ENCODE results near the gene CCNE1.
"Not testable (repeated sequence)": the region's sequence is repeated elsewhere in the genome, so short reads cannot be mapped to it uniquely, and the experiment has no call there.

The CCNE1 gene

GRCh38 chr19:29789007-29789406 lies 22.8 kb upstream of the CCNE1 start:
- no peak for DNase-seq

GRCh38 chr19:29793116-29793727 lies 18.6 kb upstream of the CCNE1 start:
- DNase-seq: no peak

DNA sequence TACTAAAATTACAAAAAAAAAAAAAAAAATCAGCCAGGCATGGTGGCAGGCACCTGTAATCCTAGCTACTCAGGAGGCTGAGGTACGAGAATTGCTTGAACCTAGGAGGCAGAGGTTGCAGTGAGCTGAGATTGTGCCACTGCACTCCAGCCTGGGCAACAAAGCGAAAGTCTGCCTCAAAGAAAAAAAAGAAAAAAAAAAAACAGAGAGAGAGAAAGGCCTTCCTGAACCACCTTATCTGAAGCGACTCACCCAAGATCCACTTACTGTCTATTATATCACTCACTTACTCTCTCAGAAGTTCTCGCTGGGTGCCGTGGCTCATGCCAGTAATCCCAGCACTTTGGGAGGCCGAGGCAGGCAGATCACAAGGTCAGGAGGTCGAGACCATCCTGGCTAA lies 17.3 kb upstream of the CCNE1 start:
- DNase-seq: not testable (repeated sequence)

GRCh38 chr19:29795461-29796172 lies 16.2 kb upstream of the CCNE1 start:
- DNase-seq: no peak

DNA sequence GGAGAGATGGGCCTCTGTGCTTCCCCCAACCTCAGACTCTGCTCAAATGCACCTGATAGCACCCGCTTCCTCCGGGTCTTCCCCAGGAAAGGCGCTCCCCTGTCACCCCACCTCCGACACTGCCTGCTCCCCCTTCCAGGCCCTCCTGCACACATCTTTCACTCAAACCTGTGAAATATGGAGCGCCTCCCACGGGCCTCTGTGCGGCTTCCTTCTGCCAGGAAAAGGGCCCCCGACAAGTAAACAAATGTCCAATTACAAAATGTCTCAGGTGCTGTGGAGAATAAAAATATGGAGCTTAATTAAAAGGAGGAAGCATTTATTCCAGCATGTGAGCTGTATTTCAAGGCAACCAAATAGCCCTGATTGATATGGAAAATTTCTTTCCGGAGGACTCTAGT lies 15.6 kb upstream of the CCNE1 start:
- DNase-seq: no peak

GRCh38 chr19:29798774-29799497 lies 12.9 kb upstream of the CCNE1 start:
- no peak for DNase-seq

DNA sequence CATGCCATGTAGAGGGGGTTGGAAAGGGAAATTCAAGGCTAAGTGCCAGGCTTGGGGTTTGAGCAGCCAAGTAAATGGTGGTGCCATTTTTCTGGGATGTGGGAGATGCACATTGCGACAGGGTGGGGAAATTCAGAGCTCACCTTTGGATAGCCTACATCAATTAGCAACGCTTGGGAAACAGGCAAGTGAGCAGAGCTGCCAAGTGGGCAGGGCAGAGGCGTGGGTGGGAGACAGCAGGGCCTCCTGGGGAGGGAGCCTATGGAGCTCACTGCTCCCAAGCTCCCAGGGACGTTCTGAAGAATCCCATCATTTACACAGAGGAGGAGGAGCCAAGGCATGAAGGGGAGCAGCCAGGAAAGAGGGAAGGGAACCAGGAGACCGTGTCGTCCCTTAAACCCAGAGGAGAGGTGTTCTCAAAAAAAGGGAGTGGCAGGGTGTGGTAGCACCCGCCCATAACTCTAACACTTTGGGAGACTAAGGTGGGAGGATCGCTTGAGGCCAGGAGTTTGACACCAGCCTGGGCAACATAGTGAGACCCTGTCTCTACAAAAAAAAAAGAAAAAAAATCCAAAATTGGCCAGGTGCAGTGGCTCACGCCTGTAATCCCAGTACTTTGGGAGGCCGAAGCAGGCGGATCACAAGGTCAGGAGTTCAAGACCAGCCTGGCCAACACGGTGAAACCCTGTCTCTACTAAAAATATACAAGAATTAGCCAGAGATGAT lies 11.5 kb upstream of the CCNE1 start:
- no peak for DNase-seq

GRCh38 chr19:29803951-29804350 lies 7.8 kb upstream of the CCNE1 start:
- DNase-seq: not testable (repeated sequence)

- no peak for DNase-seq
Measured at GRCh38 chr19:29804493-29804892, 7.3 kb upstream of the CCNE1 start.

GRCh38 chr19:29805031-29805965 lies 6.5 kb upstream of the CCNE1 start:
- DNase-seq: no peak

DNA sequence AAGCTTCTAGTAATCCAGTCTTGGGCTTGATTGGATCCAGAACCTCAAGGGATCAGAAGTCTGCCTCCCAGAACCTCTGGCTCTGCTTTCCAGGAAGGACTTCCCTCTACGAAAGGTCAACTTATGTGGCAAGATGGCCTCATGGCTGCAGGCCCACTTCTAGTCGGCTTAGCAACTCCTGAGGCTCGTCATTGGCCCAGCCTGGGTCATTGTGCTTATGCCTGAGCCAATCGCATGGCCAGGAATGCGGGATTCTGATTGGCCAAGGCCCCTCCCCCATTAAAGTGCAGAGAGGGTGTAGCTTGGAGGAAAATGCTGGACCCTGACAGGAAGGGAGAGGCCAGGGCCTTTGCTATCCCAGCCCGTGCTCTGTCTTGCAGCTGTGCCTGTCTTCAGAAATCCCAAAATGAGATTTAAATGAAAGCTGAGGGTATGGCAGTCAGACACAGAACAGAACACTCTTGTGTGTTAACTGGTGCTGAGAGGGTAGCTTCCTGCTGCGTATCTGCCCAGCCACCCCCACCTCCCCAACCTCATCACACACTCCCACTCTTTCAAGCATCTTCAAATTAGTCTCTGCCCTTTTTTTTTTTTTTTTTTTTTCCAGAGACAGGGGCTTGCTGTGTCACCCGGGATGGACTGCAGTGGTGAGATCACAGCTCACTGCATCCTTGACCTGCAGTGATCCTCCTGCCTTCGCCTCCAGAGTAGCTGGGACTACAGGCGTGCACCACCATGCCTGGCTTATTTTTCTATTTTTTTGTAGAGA lies 5.5 kb upstream of the CCNE1 start:
- DNase-seq: no peak

DNA sequence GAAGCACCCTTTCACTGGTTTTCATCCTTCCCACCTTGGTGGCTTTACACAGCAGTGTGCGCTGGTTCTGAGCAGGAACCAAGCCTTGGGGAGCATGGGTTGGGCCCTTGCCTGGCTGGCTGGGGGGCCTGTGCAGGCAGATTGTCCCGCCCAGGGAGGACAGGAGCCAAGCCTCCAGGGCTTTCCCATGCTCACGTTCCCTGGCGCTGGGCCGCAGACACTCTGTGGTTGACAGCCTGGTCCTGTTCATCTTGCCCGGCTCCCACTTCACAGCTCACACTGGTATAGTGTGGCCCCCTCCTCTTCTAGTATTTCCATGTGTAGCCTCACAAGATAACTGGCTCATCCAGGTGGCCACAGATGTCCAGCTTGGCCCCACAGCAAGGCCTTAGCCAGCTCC lies 4.6 kb upstream of the CCNE1 start:
- no peak for DNase-seq

DNA sequence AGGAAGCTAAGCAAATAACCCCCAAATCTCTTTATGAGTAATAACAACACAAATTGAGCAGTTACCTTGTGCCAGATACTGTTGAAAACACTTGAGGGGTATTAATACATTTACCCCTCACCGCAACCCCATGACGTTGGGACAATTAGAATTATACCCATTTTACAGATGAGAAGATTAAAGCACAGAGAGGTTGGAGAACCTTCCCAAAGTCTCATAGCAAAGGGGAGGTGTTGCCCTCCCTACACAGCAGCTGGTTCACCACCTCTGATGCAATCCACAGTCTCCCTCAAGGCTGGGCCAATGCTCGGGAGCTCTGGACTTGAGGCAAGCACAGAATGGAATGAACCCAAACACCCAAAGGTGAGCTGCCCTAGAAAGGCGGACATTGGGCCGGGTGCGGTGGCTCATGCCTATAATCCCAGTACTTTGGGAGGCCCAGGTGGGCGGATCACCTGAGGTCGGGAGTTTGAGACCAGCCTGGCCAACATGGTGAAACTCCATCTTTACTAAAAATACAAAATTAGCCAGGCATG lies 3.9 kb upstream of the CCNE1 start:
- DNase-seq: no peak

DNA sequence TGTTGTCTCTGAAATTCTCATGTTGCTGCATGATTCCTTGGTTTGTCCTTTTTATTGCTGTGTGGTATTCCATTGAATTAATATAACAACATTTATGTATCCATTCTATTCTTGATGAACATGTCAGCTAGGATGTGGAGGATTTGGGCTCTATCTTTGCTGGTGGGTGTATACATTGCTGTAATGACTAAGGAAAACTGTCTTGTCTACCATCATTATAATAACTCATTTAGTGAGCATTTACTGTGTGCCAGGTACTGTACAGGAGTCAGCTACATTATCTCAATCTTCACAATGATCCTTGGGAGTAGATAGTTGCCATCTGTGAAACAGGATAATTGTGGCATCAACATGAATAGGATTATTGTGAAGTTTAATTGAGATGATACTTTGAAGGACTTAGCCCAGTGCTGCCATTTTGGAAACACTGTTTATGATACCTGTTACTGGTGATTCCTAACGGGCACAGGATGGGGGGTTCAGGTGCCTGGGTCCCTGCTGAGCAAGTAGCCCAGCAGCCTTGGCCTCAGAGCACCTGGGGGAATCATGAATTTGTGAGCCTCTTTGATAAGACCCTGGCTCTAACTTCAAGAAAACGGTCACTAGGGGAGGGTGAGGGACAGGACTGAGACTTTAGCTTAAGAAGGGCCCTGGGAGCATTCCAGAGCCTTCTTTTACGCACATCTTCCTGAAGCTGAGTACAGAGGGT lies 1.8 kb upstream of the CCNE1 start:
- DNase-seq: no peak

GRCh38 chr19:29810504-29810871 lies 1.3 kb upstream of the CCNE1 start:
- DNase-seq: no peak

- DNase-seq: no peak
Measured at GRCh38 chr19:29812080-29812880, 489 bp downstream of the CCNE1 start.

GRCh38 chr19:29812881-29813275 lies 1.1 kb downstream of the CCNE1 start:
- DNase-seq: no peak

DNA sequence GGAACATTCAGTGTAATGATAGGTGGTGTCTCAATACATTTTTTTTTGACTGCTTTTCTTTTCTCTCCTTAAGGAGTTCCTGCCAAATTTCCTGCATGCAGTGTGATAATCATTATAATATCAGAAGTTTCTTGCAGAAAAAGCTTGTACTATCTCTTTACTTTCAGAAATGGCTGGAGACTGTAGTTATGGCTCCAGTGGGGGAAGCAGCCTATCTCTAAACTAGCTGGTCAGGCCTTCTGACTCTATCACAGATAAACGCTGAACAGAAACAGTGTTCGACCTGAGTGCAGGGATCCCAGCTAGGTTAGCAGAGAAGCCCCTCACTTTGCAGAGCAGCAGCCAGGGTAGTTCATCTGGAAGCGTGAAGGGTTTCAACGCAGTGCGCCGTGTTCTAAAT lies 1.9 kb downstream of the CCNE1 start:
- DNase-seq: no peak

- DNase-seq: no peak
Measured at GRCh38 chr19:29815231-29815630, 3.4 kb downstream of the CCNE1 start.

- DNase-seq: no peak
Measured at GRCh38 chr19:29817316-29817715, 5.5 kb downstream of the CCNE1 start.

Measured in KG1 (cell line).